Activated gamma-delta T cell treated with Interleukin-2 at 50 U/mL for 16 hours (primary cell): ENCODE measurements around the gene FBXW12.
"Not testable (repeated sequence)": the region's sequence is repeated elsewhere in the genome, so short reads cannot be mapped to it uniquely, and the experiment has no call there.

ENCODE experiments used
- DNase-seq: peaks from one replicate; pipeline ENCODE4 v3.0.0-alpha.2; 2020

Gene FBXW12

GRCh38 chr3:48372862-48373435 is 930 bp downstream of the FBXW12 start:
- no peak for DNase-seq

GRCh38 chr3:48387634-48388033 is 15.6 kb downstream of the FBXW12 start:
- DNase-seq = no peak

- no peak for DNase-seq
Measured at GRCh38 chr3:48388966-48389365, 16.9 kb downstream of the FBXW12 start.

GRCh38 chr3:48394391-48394790 is 22.4 kb downstream of the FBXW12 start:
- DNase-seq = no peak

GRCh38 chr3:48395714-48396113 is 23.7 kb downstream of the FBXW12 start:
- no peak for DNase-seq

- no peak for DNase-seq
Measured at GRCh38 chr3:48397767-48398681, 26.0 kb downstream of the FBXW12 start.

- DNase-seq = no peak
Measured at GRCh38 chr3:48398701-48399386, 26.8 kb downstream of the FBXW12 start.

GRCh38 chr3:48399387-48400172 is 27.6 kb downstream of the FBXW12 start:
- DNase-seq = no peak

GRCh38 chr3:48400824-48401433 is 28.9 kb downstream of the FBXW12 start:
- DNase-seq = peak; percentile 58

GRCh38 chr3:48401434-48401901 is 29.4 kb downstream of the FBXW12 start:
- not testable (repeated sequence) for DNase-seq

- DNase-seq = no peak
Measured at GRCh38 chr3:48402281-48402732, 30.3 kb downstream of the FBXW12 start.

GRCh38 chr3:48402907-48403306 is 30.9 kb downstream of the FBXW12 start:
- no peak for DNase-seq

- DNase-seq = no peak
Measured at GRCh38 chr3:48403533-48404439, 31.8 kb downstream of the FBXW12 start.

- DNase-seq = no peak
Measured at GRCh38 chr3:48404440-48405342, 32.7 kb downstream of the FBXW12 start.

- no peak for DNase-seq
Measured at GRCh38 chr3:48405343-48405881, 33.4 kb downstream of the FBXW12 start.

- no peak for DNase-seq
Measured at GRCh38 chr3:48405971-48406370, 34.0 kb downstream of the FBXW12 start.

GRCh38 chr3:48406443-48407431 is 34.7 kb downstream of the FBXW12 start:
- no peak for DNase-seq

GRCh38 chr3:48407542-48408099 is 35.6 kb downstream of the FBXW12 start:
- DNase-seq = no peak
